Tibial nerve (tissue), 3 donors: ENCODE data around the gene CDKN2B-AS1.

Source experiments
- POLR2A ChIP-seq, 2 donors: fragments of 450-650 bp; IDR thresholded peaks; one replicate each; pipeline ENCODE4 v1.6.1; 2017; ENCODE audit warnings: antibody characterized with exemption in 2 of 2, mild to moderate bottlenecking in 2 of 2, moderate library complexity in 2 of 2
- TF ChIP-seq, protein P1 (sequence below), 5 experiments: fragments of 200-600 bp in 3 of 5; fragments of 450-650 bp in 2 of 5; sonication (generic) in 3 of 5; IDR thresholded peaks; one replicate each; pipeline ENCODE4 v1.5.1; 2016 to 2019; ENCODE audit warnings: antibody characterized with exemption in 5 of 5, mild to moderate bottlenecking in 3 of 5, moderate library complexity in 2 of 5

DNA sequence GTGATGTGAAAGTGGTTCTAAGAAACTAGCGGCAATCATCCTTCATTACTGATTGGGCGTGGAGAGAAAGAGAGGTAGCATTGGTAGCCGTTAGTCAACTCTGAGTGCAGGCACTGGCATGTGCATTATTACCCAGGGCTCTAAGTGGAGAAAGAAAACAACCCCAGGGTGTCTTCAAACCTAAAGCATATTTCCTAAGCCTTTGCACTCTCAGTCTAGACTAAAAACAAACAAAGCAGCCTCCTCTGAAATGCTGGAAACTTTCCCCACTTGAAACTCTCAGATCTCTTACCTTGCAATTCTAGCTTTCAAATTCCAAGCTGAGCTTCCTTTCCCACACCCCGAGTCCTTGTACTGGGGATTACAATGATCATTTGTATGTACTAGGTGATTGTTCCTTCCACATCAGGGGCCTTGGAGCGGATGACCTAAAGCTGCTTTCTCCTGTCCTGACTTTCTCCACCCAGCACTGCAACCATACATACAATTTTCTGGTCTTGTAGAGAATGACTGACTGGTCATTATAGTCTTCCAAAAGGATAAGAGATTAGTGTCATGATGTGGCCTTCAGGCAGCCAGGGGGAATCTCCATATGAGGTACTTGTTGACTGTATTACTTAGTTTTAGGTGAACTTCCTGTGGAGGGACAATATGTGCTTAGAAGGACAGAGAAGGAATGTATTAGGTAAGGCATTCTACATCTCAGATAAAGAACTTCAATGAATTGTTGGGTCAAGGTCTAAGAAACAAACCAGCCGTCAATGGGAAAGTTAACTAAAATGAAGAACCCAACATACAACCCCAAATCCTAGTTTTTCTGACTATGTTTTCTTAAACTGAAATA, 112.8 kb downstream of the CDKN2B-AS1 start:
- TF ChIP-seq, protein P1, sequence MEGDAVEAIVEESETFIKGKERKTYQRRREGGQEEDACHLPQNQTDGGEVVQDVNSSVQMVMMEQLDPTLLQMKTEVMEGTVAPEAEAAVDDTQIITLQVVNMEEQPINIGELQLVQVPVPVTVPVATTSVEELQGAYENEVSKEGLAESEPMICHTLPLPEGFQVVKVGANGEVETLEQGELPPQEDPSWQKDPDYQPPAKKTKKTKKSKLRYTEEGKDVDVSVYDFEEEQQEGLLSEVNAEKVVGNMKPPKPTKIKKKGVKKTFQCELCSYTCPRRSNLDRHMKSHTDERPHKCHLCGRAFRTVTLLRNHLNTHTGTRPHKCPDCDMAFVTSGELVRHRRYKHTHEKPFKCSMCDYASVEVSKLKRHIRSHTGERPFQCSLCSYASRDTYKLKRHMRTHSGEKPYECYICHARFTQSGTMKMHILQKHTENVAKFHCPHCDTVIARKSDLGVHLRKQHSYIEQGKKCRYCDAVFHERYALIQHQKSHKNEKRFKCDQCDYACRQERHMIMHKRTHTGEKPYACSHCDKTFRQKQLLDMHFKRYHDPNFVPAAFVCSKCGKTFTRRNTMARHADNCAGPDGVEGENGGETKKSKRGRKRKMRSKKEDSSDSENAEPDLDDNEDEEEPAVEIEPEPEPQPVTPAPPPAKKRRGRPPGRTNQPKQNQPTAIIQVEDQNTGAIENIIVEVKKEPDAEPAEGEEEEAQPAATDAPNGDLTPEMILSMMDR (IDR thresholded peaks at IDR 0.05) = no peak
- TF ChIP-seq POLR2A (IDR thresholded peaks at IDR 0.05) = no peak
